ENCODE data around the gene SLC39A1. TPM values are rescaled to one million over a fixed set of nuclear protein-coding genes. Genes with fewer than 3 reads are reported as not detected.

The SLC39A1 gene
- total and polyA plus RNA-seq, 9 of the 15 experiments (the other 6 are each of a cell fraction or from before 2014, with no cell fraction given) = 9.9 to 81.1 (median 62.7) TPM

DNA sequence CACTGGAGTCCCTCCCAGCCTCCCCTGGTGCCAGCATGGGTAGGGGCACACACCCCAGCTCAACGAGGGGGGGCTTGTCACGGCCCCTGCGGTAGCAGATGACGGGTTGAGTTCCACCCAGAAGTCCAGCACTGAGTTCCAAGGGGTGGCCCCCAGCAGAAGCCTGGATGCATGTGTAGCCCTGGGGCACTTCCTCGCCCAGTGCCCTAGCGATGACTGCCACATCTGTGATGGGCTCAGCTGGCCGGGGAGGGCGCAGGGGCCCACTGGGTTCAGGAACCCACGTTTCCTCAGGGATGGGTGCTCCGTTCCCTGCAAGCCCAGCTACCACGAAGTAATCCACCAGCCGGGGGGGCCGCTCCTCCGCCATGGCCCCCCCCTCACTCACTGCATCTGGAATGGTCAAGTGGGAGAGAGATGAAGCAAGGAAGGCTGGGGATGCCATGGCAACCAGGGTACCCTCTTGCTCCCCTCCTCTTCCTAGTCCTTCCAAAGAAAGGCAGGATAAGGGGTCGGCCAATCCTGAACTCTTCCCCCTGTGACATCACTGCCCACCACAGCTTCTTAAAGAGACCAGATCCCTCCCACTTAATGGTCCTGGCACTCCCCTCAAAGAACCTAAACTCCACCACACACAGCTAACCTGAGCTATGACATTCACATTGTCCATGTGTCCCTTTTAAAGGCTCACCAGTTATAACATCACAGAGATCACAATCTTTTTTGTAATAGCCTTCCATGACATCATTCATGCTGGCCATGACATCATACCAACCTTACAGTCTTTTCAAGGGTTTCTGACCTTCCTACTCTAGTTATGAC, 19.1 kb downstream of the SLC39A1 start (continued):
- no peak for TF ChIP-seq CEBPG (CRISPR knock-in tag; IDR thresholded peaks at IDR 0.05)
- 0 out of 4 replicates have a peak, but pooled peaks of 1 of the 2 experiments have one; percentile 19 for TF ChIP-seq CEBPG (tag; conservative IDR thresholded peaks at IDR 0.05 in 1 of 2, IDR thresholded peaks at IDR 0.05 in 1 of 2)
- no peak for TF ChIP-seq ZFPM2 (CRISPR knock-in tag; IDR thresholded peaks at IDR 0.05)
- TF ChIP-seq, protein P1, sequence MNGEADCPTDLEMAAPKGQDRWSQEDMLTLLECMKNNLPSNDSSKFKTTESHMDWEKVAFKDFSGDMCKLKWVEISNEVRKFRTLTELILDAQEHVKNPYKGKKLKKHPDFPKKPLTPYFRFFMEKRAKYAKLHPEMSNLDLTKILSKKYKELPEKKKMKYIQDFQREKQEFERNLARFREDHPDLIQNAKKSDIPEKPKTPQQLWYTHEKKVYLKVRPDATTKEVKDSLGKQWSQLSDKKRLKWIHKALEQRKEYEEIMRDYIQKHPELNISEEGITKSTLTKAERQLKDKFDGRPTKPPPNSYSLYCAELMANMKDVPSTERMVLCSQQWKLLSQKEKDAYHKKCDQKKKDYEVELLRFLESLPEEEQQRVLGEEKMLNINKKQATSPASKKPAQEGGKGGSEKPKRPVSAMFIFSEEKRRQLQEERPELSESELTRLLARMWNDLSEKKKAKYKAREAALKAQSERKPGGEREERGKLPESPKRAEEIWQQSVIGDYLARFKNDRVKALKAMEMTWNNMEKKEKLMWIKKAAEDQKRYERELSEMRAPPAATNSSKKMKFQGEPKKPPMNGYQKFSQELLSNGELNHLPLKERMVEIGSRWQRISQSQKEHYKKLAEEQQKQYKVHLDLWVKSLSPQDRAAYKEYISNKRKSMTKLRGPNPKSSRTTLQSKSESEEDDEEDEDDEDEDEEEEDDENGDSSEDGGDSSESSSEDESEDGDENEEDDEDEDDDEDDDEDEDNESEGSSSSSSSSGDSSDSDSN (IDR thresholded peaks at IDR 0.05; ENCODE audit: borderline replicate concordance in 1 of 2, low read depth in 2 of 2, low read length in 2 of 2) = no peak
- no peak for TF ChIP-seq GTF2A2 (tag; IDR thresholded peaks at IDR 0.05)
- TF ChIP-seq, protein P2, sequence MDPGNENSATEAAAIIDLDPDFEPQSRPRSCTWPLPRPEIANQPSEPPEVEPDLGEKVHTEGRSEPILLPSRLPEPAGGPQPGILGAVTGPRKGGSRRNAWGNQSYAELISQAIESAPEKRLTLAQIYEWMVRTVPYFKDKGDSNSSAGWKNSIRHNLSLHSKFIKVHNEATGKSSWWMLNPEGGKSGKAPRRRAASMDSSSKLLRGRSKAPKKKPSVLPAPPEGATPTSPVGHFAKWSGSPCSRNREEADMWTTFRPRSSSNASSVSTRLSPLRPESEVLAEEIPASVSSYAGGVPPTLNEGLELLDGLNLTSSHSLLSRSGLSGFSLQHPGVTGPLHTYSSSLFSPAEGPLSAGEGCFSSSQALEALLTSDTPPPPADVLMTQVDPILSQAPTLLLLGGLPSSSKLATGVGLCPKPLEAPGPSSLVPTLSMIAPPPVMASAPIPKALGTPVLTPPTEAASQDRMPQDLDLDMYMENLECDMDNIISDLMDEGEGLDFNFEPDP (CRISPR knock-in tag; IDR thresholded peaks at IDR 0.05) = no peak
- no peak for TF ChIP-seq PTRF (tag; IDR thresholded peaks at IDR 0.05)
- TF ChIP-seq RUNX1 (IDR thresholded peaks at IDR 0.05; ENCODE audit: low read depth) = no peak
- no peak for TF ChIP-seq SRSF3 (IDR thresholded peaks at IDR 0.05; ENCODE audit: insufficient read depth, low read length)
- TF ChIP-seq E2F8 (IDR thresholded peaks at IDR 0.05; ENCODE audit: low read depth, partially characterized antibody) = peak; percentile 29
- no peak for TF ChIP-seq NR2C2 (CRISPR knock-in tag; IDR thresholded peaks at IDR 0.05)
- TF ChIP-seq NR2C2 (tag; IDR thresholded peaks at IDR 0.05) = no peak
- TF ChIP-seq, protein P3, sequence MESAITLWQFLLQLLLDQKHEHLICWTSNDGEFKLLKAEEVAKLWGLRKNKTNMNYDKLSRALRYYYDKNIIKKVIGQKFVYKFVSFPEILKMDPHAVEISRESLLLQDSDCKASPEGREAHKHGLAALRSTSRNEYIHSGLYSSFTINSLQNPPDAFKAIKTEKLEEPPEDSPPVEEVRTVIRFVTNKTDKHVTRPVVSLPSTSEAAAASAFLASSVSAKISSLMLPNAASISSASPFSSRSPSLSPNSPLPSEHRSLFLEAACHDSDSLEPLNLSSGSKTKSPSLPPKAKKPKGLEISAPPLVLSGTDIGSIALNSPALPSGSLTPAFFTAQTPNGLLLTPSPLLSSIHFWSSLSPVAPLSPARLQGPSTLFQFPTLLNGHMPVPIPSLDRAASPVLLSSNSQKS (CRISPR knock-in tag; IDR thresholded peaks at IDR 0.05) = no peak
- TF ChIP-seq HOXB6 (CRISPR knock-in tag; IDR thresholded peaks at IDR 0.05; ENCODE audit: borderline replicate concordance) = no peak
- no peak for TF ChIP-seq ZNF197 (CRISPR knock-in tag; IDR thresholded peaks at IDR 0.05; ENCODE audit: low read depth)
- peak; percentile 71 for TF ChIP-seq KHSRP (IDR thresholded peaks at IDR 0.05)
- no peak for TF ChIP-seq HNRNPK (IDR thresholded peaks at IDR 0.05; ENCODE audit: low read depth, low read length, poor library complexity, severe bottlenecking)
- TF ChIP-seq PML (IDR thresholded peaks at IDR 0.05; ENCODE audit: low read length) = 0 out of 2 replicates have a peak, but pooled peaks have one; percentile 17
- TF ChIP-seq NBN (IDR thresholded peaks at IDR 0.05; ENCODE audit: low read depth) = no peak
